Measurements from ENCODE around the gene GBP7.

DNA sequence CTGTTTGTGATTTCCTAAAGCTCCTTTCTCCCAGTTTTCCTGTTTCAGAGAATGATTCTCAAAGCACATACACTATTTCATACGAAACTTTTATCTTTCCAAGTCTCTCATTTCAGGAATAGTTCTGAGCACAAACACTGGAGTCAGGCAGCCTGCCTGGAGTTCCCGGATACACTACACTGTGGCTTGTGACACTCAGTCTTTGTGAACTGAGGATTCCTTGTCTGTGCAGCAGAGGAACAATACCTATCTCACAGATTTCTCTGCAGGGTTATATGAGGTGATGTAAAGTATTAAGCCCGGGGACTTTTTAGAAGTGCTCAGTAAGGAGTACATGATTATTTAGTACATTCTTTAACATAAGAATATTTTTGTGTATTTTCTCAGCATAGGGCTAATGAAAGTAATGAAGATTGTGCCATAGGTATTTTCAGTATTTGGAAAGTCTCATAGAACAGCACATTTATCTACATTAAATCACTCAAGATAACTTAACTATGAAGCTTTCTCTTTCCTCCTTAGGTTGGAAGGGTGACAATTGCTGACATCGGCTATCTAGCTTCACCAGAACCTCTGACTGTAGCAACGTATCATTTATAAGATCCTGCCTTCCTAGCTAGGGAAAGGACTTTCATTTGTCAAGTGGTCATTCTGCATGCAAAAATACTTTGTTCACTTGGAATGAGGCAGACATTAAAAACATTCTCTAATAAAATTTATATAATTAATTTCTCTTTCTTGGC lies 62.8 kb downstream of the GBP7 start:
- no peak for TF ChIP-seq ISL1 (CRISPR knock-in tag; IDR thresholded peaks at IDR 0.05)
- TF ChIP-seq, protein P1, sequence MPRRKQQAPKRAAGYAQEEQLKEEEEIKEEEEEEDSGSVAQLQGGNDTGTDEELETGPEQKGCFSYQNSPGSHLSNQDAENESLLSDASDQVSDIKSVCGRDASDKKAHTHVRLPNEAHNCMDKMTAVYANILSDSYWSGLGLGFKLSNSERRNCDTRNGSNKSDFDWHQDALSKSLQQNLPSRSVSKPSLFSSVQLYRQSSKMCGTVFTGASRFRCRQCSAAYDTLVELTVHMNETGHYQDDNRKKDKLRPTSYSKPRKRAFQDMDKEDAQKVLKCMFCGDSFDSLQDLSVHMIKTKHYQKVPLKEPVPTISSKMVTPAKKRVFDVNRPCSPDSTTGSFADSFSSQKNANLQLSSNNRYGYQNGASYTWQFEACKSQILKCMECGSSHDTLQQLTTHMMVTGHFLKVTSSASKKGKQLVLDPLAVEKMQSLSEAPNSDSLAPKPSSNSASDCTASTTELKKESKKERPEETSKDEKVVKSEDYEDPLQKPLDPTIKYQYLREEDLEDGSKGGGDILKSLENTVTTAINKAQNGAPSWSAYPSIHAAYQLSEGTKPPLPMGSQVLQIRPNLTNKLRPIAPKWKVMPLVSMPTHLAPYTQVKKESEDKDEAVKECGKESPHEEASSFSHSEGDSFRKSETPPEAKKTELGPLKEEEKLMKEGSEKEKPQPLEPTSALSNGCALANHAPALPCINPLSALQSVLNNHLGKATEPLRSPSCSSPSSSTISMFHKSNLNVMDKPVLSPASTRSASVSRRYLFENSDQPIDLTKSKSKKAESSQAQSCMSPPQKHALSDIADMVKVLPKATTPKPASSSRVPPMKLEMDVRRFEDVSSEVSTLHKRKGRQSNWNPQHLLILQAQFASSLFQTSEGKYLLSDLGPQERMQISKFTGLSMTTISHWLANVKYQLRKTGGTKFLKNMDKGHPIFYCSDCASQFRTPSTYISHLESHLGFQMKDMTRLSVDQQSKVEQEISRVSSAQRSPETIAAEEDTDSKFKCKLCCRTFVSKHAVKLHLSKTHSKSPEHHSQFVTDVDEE (CRISPR knock-in tag; IDR thresholded peaks at IDR 0.05) = no peak
- TF ChIP-seq, protein P2, sequence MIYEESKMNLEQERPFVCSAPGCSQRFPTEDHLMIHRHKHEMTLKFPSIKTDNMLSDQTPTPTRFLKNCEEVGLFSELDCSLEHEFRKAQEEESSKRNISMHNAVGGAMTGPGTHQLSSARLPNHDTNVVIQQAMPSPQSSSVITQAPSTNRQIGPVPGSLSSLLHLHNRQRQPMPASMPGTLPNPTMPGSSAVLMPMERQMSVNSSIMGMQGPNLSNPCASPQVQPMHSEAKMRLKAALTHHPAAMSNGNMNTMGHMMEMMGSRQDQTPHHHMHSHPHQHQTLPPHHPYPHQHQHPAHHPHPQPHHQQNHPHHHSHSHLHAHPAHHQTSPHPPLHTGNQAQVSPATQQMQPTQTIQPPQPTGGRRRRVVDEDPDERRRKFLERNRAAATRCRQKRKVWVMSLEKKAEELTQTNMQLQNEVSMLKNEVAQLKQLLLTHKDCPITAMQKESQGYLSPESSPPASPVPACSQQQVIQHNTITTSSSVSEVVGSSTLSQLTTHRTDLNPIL (CRISPR knock-in tag; IDR thresholded peaks at IDR 0.05; ENCODE audit: low read depth) = no peak
- no peak for TF ChIP-seq OSR1 (CRISPR knock-in tag; IDR thresholded peaks at IDR 0.05)
- no peak for TF ChIP-seq BACH2 (CRISPR knock-in tag; IDR thresholded peaks at IDR 0.05; ENCODE audit: borderline replicate concordance)
- TF ChIP-seq ZFP3 (CRISPR knock-in tag; IDR thresholded peaks at IDR 0.05) = no peak
- TF ChIP-seq ESRRG (CRISPR knock-in tag; IDR thresholded peaks at IDR 0.05) = no peak
- no peak for TF ChIP-seq ZNF565 (CRISPR knock-in tag; conservative IDR thresholded peaks at IDR 0.05; ENCODE audit: low read depth)
- no peak for TF ChIP-seq ZNF8 (CRISPR knock-in tag; IDR thresholded peaks at IDR 0.05)
- TF ChIP-seq RARB (CRISPR knock-in tag; IDR thresholded peaks at IDR 0.05) = no peak
- no peak for TF ChIP-seq ZNF70 (CRISPR knock-in tag; IDR thresholded peaks at IDR 0.05)
- no peak for TF ChIP-seq CSDC2 (CRISPR knock-in tag; IDR thresholded peaks at IDR 0.05)
- no peak for TF ChIP-seq ARNTL (CRISPR knock-in tag; IDR thresholded peaks at IDR 0.05; ENCODE audit: borderline replicate concordance, low read depth)
- TF ChIP-seq, protein P3, sequence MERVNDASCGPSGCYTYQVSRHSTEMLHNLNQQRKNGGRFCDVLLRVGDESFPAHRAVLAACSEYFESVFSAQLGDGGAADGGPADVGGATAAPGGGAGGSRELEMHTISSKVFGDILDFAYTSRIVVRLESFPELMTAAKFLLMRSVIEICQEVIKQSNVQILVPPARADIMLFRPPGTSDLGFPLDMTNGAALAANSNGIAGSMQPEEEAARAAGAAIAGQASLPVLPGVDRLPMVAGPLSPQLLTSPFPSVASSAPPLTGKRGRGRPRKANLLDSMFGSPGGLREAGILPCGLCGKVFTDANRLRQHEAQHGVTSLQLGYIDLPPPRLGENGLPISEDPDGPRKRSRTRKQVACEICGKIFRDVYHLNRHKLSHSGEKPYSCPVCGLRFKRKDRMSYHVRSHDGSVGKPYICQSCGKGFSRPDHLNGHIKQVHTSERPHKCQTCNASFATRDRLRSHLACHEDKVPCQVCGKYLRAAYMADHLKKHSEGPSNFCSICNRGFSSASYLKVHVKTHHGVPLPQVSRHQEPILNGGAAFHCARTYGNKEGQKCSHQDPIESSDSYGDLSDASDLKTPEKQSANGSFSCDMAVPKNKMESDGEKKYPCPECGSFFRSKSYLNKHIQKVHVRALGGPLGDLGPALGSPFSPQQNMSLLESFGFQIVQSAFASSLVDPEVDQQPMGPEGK (CRISPR knock-in tag; IDR thresholded peaks at IDR 0.05; ENCODE audit: borderline replicate concordance) = no peak

Measured in SK-N-SH treated with all-trans-retinoic acid at 6 μM for 48 hours (cell line).